ENCODE data around the gene MC3R.

Gene MC3R

GRCh38 chr20:56257604-56258003 is 9.1 kb downstream of the MC3R start:
- no peak for DNase-seq

- DNase-seq = no peak
These were observed 11.4 kb downstream of the MC3R start for GRCh38 chr20:56259948-56260347.

GRCh38 chr20:56268536-56268935 is 20.0 kb downstream of the MC3R start:
- DNase-seq = no peak

DNA sequence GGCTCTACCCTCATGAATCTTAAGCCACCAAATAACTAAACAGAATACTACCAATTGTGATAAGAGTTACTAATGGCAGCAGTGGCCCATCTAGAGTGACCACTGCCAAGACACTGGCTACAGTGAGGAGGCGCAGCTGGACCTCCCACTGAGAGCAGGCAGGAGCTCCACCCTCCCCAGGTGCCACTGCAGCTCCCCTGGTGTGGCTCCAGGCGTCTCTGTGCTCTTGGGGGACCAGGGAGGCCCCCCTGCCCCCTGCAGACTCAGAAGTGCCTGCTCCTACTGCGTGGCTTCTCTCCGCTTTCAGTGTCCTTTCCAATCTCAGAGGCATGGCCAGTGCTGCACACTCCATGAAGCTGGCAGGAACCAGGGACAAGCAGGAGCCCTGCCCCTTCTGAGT is 23.4 kb downstream of the MC3R start:
- DNase-seq = no peak

GRCh38 chr20:56273491-56273890 is 25.0 kb downstream of the MC3R start:
- DNase-seq = no peak

DNA sequence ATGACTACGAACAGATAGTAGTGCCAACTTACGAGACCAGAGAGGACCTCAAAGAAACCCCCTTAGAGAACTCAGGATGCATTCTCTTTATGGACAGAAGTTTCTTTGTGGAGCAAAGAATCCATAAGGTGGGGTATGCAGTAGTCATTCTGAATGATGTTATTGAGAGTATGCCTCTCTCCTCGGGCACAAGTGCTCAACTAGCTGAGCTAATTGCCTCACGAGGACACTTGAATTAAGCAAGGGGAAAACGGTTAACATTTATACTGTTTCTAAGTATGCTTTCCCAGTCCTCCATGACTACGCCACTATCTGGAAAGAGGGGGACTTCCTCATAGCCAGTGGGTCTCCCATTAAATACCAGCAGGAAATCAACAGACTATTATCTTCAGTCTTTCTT is 25.6 kb downstream of the MC3R start:
- DNase-seq = no peak

DNA sequence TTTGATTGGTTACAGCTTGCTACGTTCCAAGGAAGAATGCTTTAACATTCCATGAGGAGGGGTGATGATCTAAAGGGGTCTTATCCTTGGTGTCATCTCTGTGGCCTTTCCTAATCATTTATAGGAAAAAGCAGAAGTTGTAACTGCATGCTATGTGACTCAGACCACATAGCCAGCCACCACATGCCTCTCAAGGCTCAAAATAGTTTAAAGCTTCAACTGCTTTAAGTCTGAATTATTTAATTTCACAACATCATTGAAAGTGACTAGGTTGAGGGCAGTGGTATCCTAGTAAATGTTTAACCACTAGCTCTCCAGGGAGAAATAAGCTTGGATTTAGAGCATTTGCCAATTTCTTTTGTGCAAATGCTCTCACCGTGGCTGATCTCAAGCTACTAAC is 29.7 kb downstream of the MC3R start:
- no peak for DNase-seq

DNA sequence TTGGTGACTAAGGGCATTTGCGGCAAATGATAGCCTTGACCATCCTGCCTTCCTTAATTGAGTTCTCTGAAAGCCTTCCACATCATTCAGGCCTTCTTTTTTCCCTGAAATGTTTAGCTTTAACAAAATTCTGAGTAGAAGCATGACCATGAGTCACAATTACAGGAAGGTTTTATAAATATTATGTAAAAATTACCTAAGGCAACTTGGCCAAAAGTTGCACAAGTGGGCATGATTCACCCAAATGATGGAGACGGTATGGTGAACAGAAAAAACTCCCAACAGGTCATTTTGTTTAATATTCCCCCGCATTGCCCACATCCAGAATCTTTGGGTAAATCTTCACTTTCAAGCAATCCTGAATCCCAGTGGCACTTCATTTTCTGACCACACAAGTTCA is 37.0 kb downstream of the MC3R start:
- DNase-seq = peak; percentile 10

GRCh38 chr20:56289652-56290051 is 41.1 kb downstream of the MC3R start:
- DNase-seq = peak; percentile 20

GRCh38 chr20:56299362-56299761 is 50.8 kb downstream of the MC3R start:
- no peak for DNase-seq

Data from NCI-H226 (cell line).